Ovary (tissue), 3 donors: ENCODE measurements around the gene VCX2.

Source experiments
- EP300 ChIP-seq: sonication (generic); formaldehyde crosslinking; IDR thresholded peaks from one replicate; pipeline ENCODE4 v1.6.1; 2017; ENCODE audit warnings: antibody characterized with exemption
- POLR2A ChIP-seq: fragments of 450-650 bp; IDR thresholded peaks from one replicate; pipeline ENCODE4 v1.6.1; 2017; ENCODE audit warnings: antibody characterized with exemption, mild to moderate bottlenecking, moderate library complexity
- TF ChIP-seq, protein P1 (sequence below), 3 donors: fragments of 450-650 bp in 2 of 3; fragments of 200-600 bp in 1 of 3; IDR thresholded peaks; one replicate each; pipeline versions ENCODE4 v1.5.1 to v1.8.0; 2016 to 2022; ENCODE audit warnings: antibody characterized with exemption in 3 of 3, mild to moderate bottlenecking in 1 of 3
- donor health status: DM: no; HTN: no; CAD: no.

DNA sequence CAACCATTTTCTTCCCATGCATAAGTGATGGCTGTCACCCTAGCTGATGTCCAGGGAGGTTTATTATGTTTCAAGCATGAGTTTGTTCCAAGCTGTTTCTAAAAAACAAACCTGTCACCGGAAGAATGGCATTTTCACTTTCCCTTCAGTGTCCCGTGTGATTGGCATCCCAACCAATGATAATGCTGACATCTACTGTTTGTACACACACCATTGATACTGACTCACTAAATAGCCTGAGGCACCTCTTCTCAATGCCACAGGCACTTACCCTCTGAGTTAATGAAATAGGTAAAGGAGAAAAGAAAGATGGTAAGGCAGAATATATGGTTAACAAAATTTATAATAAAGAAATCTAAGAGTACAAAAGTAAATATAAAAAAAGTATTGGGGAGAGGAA, 23.1 kb upstream of the VCX2 start:
- TF ChIP-seq, protein P1, sequence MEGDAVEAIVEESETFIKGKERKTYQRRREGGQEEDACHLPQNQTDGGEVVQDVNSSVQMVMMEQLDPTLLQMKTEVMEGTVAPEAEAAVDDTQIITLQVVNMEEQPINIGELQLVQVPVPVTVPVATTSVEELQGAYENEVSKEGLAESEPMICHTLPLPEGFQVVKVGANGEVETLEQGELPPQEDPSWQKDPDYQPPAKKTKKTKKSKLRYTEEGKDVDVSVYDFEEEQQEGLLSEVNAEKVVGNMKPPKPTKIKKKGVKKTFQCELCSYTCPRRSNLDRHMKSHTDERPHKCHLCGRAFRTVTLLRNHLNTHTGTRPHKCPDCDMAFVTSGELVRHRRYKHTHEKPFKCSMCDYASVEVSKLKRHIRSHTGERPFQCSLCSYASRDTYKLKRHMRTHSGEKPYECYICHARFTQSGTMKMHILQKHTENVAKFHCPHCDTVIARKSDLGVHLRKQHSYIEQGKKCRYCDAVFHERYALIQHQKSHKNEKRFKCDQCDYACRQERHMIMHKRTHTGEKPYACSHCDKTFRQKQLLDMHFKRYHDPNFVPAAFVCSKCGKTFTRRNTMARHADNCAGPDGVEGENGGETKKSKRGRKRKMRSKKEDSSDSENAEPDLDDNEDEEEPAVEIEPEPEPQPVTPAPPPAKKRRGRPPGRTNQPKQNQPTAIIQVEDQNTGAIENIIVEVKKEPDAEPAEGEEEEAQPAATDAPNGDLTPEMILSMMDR (IDR thresholded peaks at IDR 0.05): no peak
- TF ChIP-seq POLR2A: no peak
- no peak for TF ChIP-seq EP300
